SK-N-SH treated with all-trans-retinoic acid at 6 μM for 48 hours (cell line): ENCODE measurements around the gene PEX10.

Source experiments
- ARNTL ChIP-seq: fragments of 450-650 bp; formaldehyde crosslinking; IDR thresholded peaks from 2 replicates; pipeline ENCODE4 v1.5.0; 2020; ENCODE audit warnings: low read depth, mild to moderate bottlenecking, moderate library complexity, borderline replicate concordance
- BACH2 ChIP-seq: fragments of 250-450 bp; sonication (Bioruptor Pico); IDR thresholded peaks from 2 replicates; pipeline ENCODE4 v1.9.0; 2021; ENCODE audit warnings: mild to moderate bottlenecking, borderline replicate concordance
- ISL1 ChIP-seq: fragments of 250-450 bp; sonication (Bioruptor Pico); IDR thresholded peaks from 2 replicates; pipeline ENCODE4 v2.1.2; 2022; ENCODE audit warnings: mild to moderate bottlenecking, moderate library complexity
- OSR1 ChIP-seq: fragments of 250-450 bp; sonication (Bioruptor Pico); IDR thresholded peaks from 2 replicates; pipeline ENCODE4 v1.8.0; 2022; ENCODE audit warnings: moderate library complexity, mild to moderate bottlenecking, inconsistent platforms
- PATZ1 ChIP-seq: fragments of 250-450 bp; sonication (Bioruptor Pico); IDR thresholded peaks from 2 replicates; pipeline ENCODE4 v1.8.0; 2020; ENCODE audit warnings: mild to moderate bottlenecking, moderate library complexity, borderline replicate concordance
- PPARA ChIP-seq: fragments of 250-450 bp; sonication (Bioruptor Pico); IDR thresholded peaks from 2 replicates; pipeline ENCODE4 v1.5.0; 2020; ENCODE audit warnings: mild to moderate bottlenecking, borderline replicate concordance
- RARB ChIP-seq: fragments of 250-450 bp; sonication (Bioruptor Pico); IDR thresholded peaks from 2 replicates; pipeline ENCODE4 v1.8.0; 2021; ENCODE audit warnings: mild to moderate bottlenecking, moderate library complexity
- TCF4 ChIP-seq: fragments of 250-450 bp; sonication (Bioruptor Pico); IDR thresholded peaks from 2 replicates; pipeline ENCODE4 v1.8.0; 2021; ENCODE audit warnings: mild to moderate bottlenecking, moderate library complexity, borderline replicate concordance
- ZC3H10 ChIP-seq: fragments of 250-450 bp; sonication (Bioruptor Pico); IDR thresholded peaks from 2 replicates; pipeline ENCODE4 v1.5.1; 2021; ENCODE audit warnings: mild to moderate bottlenecking, moderate library complexity
- ZFP30 ChIP-seq: fragments of 450-650 bp; formaldehyde crosslinking; IDR thresholded peaks from 2 replicates; pipeline ENCODE4 v1.5.0; 2022; ENCODE audit warnings: mild to moderate bottlenecking, moderate library complexity
- ZNF565 ChIP-seq: fragments of 450-650 bp; formaldehyde crosslinking; conservative IDR thresholded peaks from 2 replicates; pipeline ENCODE4 v1.5.0; 2020; ENCODE audit warnings: low read depth, mild to moderate bottlenecking, moderate library complexity
- ZNF70 ChIP-seq: fragments of 450-650 bp; formaldehyde crosslinking; IDR thresholded peaks from 2 replicates; pipeline ENCODE4 v1.5.0; 2020; ENCODE audit warnings: mild to moderate bottlenecking, moderate library complexity
- ZNF8 ChIP-seq: fragments of 450-650 bp; formaldehyde crosslinking; IDR thresholded peaks from 2 replicates; pipeline ENCODE4 v1.5.0; 2020; ENCODE audit warnings: mild to moderate bottlenecking, moderate library complexity

- TF ChIP-seq ISL1 (CRISPR knock-in tag) (no peak), PATZ1 (CRISPR knock-in tag) (no peak), RARB (CRISPR knock-in tag) (no peak), TCF4 (CRISPR knock-in tag) (no peak), BACH2 (CRISPR knock-in tag) (no peak), OSR1 (no peak), ZC3H10 (CRISPR knock-in tag) (no peak), ZFP30 (no peak), ARNTL (CRISPR knock-in tag) (no peak), ZNF565 (CRISPR knock-in tag) (no peak), ZNF8 (CRISPR knock-in tag) (no peak), ZNF70 (CRISPR knock-in tag) (no peak), PPARA (CRISPR knock-in tag) (no peak)
Measured at GRCh38 chr1:2358072-2358471, 54.3 kb downstream of the PEX10 start.
